Stomach (tissue), 9 donors: Measurements from ENCODE around the gene NHSL1. TPM values are rescaled to one million over a fixed set of nuclear protein-coding genes. Genes with fewer than 3 reads are reported as not detected.
A peak's percentile ranks its signal among the peaks of the same experiment; 100 is the strongest.

Experiments used
- DNase-seq, 2 donors: peaks; one replicate each; pipeline versions ENCODE4 v3.0.0 to v3.0.0-alpha.2; 2013 to 2019
- H3K27ac ChIP-seq, 5 donors: fragments of 200-600 bp in 4 of 5; sonication (generic) in 4 of 5; one replicate each; pipeline ENCODE4 v1.5.1; 2013 to 2019; ENCODE audit warnings: mild to moderate bottlenecking in 1 of 5, moderate library complexity in 1 of 5
- H3K27me3 ChIP-seq, 3 donors: fragments of 200-600 bp; sonication (generic); one replicate each; pipeline ENCODE4 v1.5.1; 2017 to 2019; ENCODE audit warnings: mixed run types in 1 of 3
- H3K36me3 ChIP-seq, 4 donors: fragments of 200-600 bp; sonication (generic); 1 replicate in 3 of 4; 2 replicates in 1 of 4; pipeline ENCODE4 v1.5.1; 2016 to 2019
- H3K4me1 ChIP-seq, 4 donors: fragments of 200-600 bp; sonication (generic); one replicate each; pipeline ENCODE4 v1.5.1; 2016 to 2019
- H3K4me3 ChIP-seq, 4 donors: fragments of 200-600 bp; sonication (generic) in 3 of 4; one replicate each; pipeline ENCODE4 v1.5.1; 2016 to 2019; ENCODE audit warnings: mild to moderate bottlenecking in 1 of 4
- H3K9me3 ChIP-seq, 4 donors: fragments of 200-600 bp; sonication (generic); one replicate each; pipeline ENCODE4 v1.5.1; 2016 to 2019
- EP300 ChIP-seq: sonication (generic); formaldehyde crosslinking; IDR thresholded peaks from one replicate; pipeline ENCODE4 v1.6.1; 2017; ENCODE audit warnings: antibody characterized with exemption
- POLR2A ChIP-seq, 4 donors: fragments of 450-650 bp; IDR thresholded peaks; one replicate each; pipeline ENCODE4 v1.6.1; 2016; ENCODE audit warnings: antibody characterized with exemption in 4 of 4, control low read depth in 2 of 4, mild to moderate bottlenecking in 1 of 4, moderate library complexity in 1 of 4
- POLR2AphosphoS5 ChIP-seq, 3 donors: sonication (generic); formaldehyde crosslinking; IDR thresholded peaks; one replicate each; pipeline ENCODE4 v1.6.1; 2016; ENCODE audit warnings: antibody characterized with exemption in 3 of 3
- WGBS, 5 donors: extraction: QIAGEN DNeasy Blood & Tissue Kit in 3 of 5; methylation state at CpG; one replicate each; pipeline versions ENCODE4 v1.1.5 to v1.1.7; 2013 to 2018; 5-methylcytosine and 5-hydroxymethylcytosine counted together
- intact Hi-C: fragments of 100-400 bp; cut with DNase I; formaldehyde crosslinking; loops from one replicate; pipeline ENCODE4 v1.15.1; 2023; ENCODE audit warnings: low total_unique reads
- polyA plus RNA-seq, 3 donors: library from polyadenylated mRNA; stranded (reverse); fragments of 200-250 nt; gene quantifications; one replicate each; pipeline ENCODE4 v1.2.3, GENCODE V29; 2013
- total RNA-seq, 5 donors: library from RNA; depleted of rRNA; stranded (reverse); fragments of >200 nt; gene quantifications; one replicate each; pipeline versions ENCODE4 v1.1.0 to v1.2.3, GENCODE V29; 2014 to 2016
- TF ChIP-seq, protein P1 (sequence below), 7 experiments: fragments of 450-650 bp in 4 of 7; fragments of 200-600 bp in 3 of 7; sonication (generic) in 3 of 7; IDR thresholded peaks; one replicate each; pipeline ENCODE4 v1.5.1; 2016 to 2019; ENCODE audit warnings: antibody characterized with exemption in 7 of 7, control low read depth in 2 of 7, mild to moderate bottlenecking in 1 of 7
- donor health status: healthy with polysubstance abuse.
- donor health status: Bipolar disorder and iron deficiency.
- donor health status: healthy.

The NHSL1 gene
- total and polyA plus RNA-seq, 8 donors = 1.8 to 44.6 (median 27.4) TPM

DNA sequence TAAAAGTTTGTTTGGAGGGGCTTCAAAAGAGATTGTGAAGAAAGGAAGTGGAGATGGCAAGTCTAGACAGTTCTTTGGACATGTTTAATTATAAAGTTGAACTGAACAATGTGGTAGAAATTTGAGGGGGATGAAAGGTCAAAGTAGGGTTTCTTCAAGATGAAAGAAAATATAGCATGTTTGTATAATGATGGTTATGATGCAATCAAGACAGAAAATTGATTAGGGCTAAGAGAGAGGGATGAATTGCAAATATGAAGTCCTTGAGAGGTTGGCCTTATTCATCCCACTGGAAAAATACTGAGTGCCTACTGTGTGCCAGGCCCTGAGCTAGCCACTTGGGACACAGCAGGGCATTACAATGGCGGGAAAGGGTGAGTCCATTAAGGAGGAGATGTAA is 37.6 kb downstream of the NHSL1 start:
- no peak for TF ChIP-seq POLR2A (IDR thresholded peaks at IDR 0.05)
- no peak for TF ChIP-seq POLR2AphosphoS5 (IDR thresholded peaks at IDR 0.05)
- TF ChIP-seq EP300 = no peak
- TF ChIP-seq, protein P1, sequence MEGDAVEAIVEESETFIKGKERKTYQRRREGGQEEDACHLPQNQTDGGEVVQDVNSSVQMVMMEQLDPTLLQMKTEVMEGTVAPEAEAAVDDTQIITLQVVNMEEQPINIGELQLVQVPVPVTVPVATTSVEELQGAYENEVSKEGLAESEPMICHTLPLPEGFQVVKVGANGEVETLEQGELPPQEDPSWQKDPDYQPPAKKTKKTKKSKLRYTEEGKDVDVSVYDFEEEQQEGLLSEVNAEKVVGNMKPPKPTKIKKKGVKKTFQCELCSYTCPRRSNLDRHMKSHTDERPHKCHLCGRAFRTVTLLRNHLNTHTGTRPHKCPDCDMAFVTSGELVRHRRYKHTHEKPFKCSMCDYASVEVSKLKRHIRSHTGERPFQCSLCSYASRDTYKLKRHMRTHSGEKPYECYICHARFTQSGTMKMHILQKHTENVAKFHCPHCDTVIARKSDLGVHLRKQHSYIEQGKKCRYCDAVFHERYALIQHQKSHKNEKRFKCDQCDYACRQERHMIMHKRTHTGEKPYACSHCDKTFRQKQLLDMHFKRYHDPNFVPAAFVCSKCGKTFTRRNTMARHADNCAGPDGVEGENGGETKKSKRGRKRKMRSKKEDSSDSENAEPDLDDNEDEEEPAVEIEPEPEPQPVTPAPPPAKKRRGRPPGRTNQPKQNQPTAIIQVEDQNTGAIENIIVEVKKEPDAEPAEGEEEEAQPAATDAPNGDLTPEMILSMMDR (IDR thresholded peaks at IDR 0.05) = no peak
- H3K9me3 ChIP-seq = no peaks in the 10 kb centered on the region
- no peak for DNase-seq
- H3K27me3 ChIP-seq = no peaks in the 10 kb centered on the region
- WGBS, 5 donors = 93 to 100% (median 97%) methylated on average over 1 of the region's 1 CpG
- peaks cover 0 to 15% (median 6%) of the 10 kb centered on the region in 4 donors for H3K36me3 ChIP-seq
- H3K4me1 ChIP-seq = peaks cover 0 to 8% (median 0%) of the 10 kb centered on the region in 4 donors
- no peak overlapping the region for H3K4me3 ChIP-seq
- H3K27ac ChIP-seq = no peak overlapping the region
- intact Hi-C loops = no loop called here

DNA sequence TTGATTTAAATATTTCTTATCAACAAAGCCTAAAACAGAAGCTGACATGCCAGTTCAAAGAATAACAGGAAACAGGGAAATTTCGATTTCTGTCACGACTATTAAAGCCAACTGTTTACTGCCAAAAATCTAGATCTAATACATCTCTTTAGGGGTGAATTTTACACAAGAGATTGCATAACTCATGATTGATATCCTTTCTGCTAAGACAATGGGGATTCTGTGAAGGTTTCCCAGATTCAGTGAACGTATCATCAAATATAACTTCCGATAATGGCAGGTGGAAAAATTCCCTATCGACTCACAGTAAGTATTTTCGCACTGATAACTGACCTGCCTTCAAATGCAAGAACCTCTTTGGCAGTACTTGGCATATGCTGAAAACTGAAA is 42.9 kb downstream of the NHSL1 start:
- Histone ChIP-seq H3K4me1 (peaks cover 7 to 22% (median 12%) of the 10 kb centered on the region in 4 donors), H3K4me3 (peak overlapping the region in 1 of 4 donors; percentile 27), H3K27me3 (no peaks in the 10 kb centered on the region), H3K27ac (peak overlapping the region; percentile 50 to 78 (median 74)), H3K36me3 (no peaks in the 10 kb centered on the region), H3K9me3 (no peaks in the 10 kb centered on the region)
- no peak for TF ChIP-seq EP300
- TF ChIP-seq, protein P1 (IDR thresholded peaks at IDR 0.05) = no peak
- no peak for TF ChIP-seq POLR2AphosphoS5 (IDR thresholded peaks at IDR 0.05)
- no peak for TF ChIP-seq POLR2A (IDR thresholded peaks at IDR 0.05)
- DNase-seq = no peak
- WGBS, 5 donors = 29 to 49% (median 40%) methylated on average over 6 of the region's 6 CpGs
- intact Hi-C loops = no loop called here

DNA sequence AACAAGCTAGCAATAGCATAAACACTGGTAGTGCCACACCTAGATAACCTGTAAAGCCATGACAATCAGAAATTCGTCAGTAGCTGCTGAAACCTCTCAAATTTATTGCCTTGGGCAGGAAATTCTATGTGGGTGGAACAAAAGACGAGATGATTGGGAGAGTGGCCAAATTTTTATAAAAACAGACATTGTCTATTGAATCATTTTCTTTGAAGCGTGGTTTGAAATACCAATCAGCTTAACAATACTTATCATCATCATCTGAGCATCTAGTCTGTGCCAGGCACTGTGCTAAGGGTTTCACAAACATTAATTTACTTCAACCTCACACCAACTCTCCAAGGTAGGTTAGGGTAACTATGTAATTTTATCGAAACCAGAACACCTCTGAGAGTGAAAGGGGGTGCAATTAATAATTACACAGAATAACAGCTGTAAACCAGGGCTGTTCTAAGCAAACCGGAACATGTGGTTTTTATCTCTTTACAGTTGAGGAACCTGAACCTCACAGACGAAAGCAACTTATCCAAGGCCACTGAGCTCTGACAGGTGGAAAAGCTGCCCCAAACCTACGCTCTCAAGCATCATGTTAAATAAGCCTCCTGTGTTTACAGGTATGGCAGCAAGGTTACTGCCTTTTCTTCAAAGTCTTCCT is 43.4 kb downstream of the NHSL1 start:
- H3K27me3 ChIP-seq = no peaks in the 10 kb centered on the region
- peak in 1 of 2 donors; percentile 43 for DNase-seq
- intact Hi-C loops = no loop called here
- no peak for TF ChIP-seq EP300
- TF ChIP-seq, protein P1 (IDR thresholded peaks at IDR 0.05) = no peak
- no peak for TF ChIP-seq POLR2AphosphoS5 (IDR thresholded peaks at IDR 0.05)
- TF ChIP-seq POLR2A (IDR thresholded peaks at IDR 0.05) = no peak
- peaks cover 7 to 22% (median 12%) of the 10 kb centered on the region in 4 donors for H3K4me1 ChIP-seq
- no peaks in the 10 kb centered on the region for H3K9me3 ChIP-seq
- peak overlapping the region; percentile 50 to 78 (median 74) for H3K27ac ChIP-seq
- H3K36me3 ChIP-seq = no peaks in the 10 kb centered on the region
- WGBS, 5 donors = 24 to 44% (median 31%) methylated on average over 7 of the region's 7 CpGs
- peak overlapping the region in 2 of 4 donors; percentile 7 to 27 for H3K4me3 ChIP-seq

DNA sequence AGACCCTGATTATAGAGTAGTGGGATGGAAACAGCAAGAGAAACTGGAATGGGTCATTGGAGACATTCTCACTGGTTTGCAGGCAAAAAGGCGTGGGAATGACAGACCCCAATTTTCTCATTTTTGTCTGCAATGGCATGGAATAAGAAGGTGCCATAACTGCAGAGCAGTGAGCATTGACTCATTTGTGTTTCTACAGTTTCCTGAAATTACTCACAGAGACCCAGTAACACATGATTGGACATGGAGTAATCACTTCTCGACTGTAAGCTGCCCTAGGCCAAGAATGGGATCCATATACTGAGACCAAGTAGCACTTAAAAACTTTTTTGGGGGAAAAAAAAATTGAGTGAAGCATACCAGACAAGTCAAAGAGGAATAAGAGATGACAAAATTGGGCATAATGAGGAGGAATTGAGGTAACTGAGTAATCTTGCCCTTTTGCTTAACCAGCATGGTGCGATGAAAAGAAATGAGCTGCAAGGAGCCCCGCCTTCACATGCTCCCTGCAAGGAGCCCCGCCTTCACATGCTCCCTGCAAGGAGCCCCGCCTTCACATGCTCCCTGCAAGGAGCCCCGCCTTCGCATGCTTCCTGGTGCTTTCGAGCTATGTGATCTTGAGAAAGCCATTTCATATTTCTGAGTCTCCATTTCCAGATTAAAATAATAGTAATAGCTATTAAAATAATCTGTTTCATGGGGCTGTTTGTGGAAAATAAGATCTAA is 44.1 kb downstream of the NHSL1 start:
- peak overlapping the region in 2 of 4 donors; percentile 7 to 27 for H3K4me3 ChIP-seq

More for the DNA sequence above, 44.1 kb downstream of the NHSL1 start:
- Histone ChIP-seq H3K27me3 (no peaks in the 10 kb centered on the region), H3K4me1 (peaks cover 7 to 22% (median 15%) of the 10 kb centered on the region in 4 donors), H3K36me3 (no peaks in the 10 kb centered on the region), H3K9me3 (no peaks in the 10 kb centered on the region), H3K27ac (peak overlapping the region in 4 of 5 donors; percentile 50 to 78 (median 74))
- TF ChIP-seq POLR2A (IDR thresholded peaks at IDR 0.05) = no peak
- TF ChIP-seq, protein P1 (IDR thresholded peaks at IDR 0.05) = no peak
- TF ChIP-seq POLR2AphosphoS5 (IDR thresholded peaks at IDR 0.05) = no peak
- no peak for TF ChIP-seq EP300
- 32 to 65% (median 43%) methylated on average over 9 of the region's 9 CpGs for WGBS, 5 donors
- intact Hi-C loops = no loop called here
- peak; percentile 72 to 83 for DNase-seq
